DLD1 (cell line): Measurements from ENCODE around the gene IGFLR1.
"Not testable (repeated sequence)": the region's sequence is repeated elsewhere in the genome, so short reads cannot be mapped to it uniquely, and the experiment has no call there.

Source experiments
- in situ Hi-C: cut with HindIII; loops from 2 replicates; pipeline ENCODE4 v1.10.0; 2017; ENCODE audit warnings: low sequenced_read_pairs

The IGFLR1 gene

GRCh38 chr19:35725216-35725861 lies 16.9 kb downstream of the IGFLR1 start:
- in situ Hi-C loops, result no loop called here

GRCh38 chr19:35724560-35724959 lies 17.7 kb downstream of the IGFLR1 start:
- in situ Hi-C loops, result no loop called here

GRCh38 chr19:35724132-35724531 lies 18.1 kb downstream of the IGFLR1 start:
- in situ Hi-C loops, result not testable (repeated sequence)

- in situ Hi-C loops, result no loop called here
Measured at GRCh38 chr19:35723671-35724070, 18.6 kb downstream of the IGFLR1 start.

- in situ Hi-C loops, result no loop called here
Measured at GRCh38 chr19:35722897-35723296, 19.4 kb downstream of the IGFLR1 start.

GRCh38 chr19:35722461-35722860 lies 19.8 kb downstream of the IGFLR1 start:
- in situ Hi-C loops, result no loop called here

GRCh38 chr19:35721374-35721773 lies 20.9 kb downstream of the IGFLR1 start:
- in situ Hi-C loops, result no loop called here

- in situ Hi-C loops, result no loop called here
Measured at GRCh38 chr19:35720648-35721047, 21.6 kb downstream of the IGFLR1 start.

- in situ Hi-C loops, result no loop called here
Measured at GRCh38 chr19:35720163-35720524, 22.1 kb downstream of the IGFLR1 start.

GRCh38 chr19:35719402-35720162 lies 22.7 kb downstream of the IGFLR1 start:
- in situ Hi-C loops, result no loop called here

- in situ Hi-C loops, result no loop called here
Measured at GRCh38 chr19:35718345-35719041, 23.8 kb downstream of the IGFLR1 start.

- in situ Hi-C loops, result no loop called here
Measured at GRCh38 chr19:35717665-35718344, 24.4 kb downstream of the IGFLR1 start, which contains the start of gene KMT2B. TSS of gene KMT2B (plus strand) at chr19:35718003. CDS start at chr19:35718019, 16 bp downstream.

- in situ Hi-C loops, result no loop called here
Measured at GRCh38 chr19:35716801-35717664, 25.2 kb downstream of the IGFLR1 start.

GRCh38 chr19:35715981-35716800 lies 26.1 kb downstream of the IGFLR1 start:
- in situ Hi-C loops, result no loop called here

- in situ Hi-C loops, result no loop called here
Measured at GRCh38 chr19:35715355-35715809, 26.9 kb downstream of the IGFLR1 start.

GRCh38 chr19:35714601-35715354 lies 27.5 kb downstream of the IGFLR1 start:
- in situ Hi-C loops, result no loop called here

- in situ Hi-C loops, result no loop called here
Measured at GRCh38 chr19:35713904-35714495, 28.3 kb downstream of the IGFLR1 start.

- in situ Hi-C loops, result no loop called here
Measured at GRCh38 chr19:35713506-35713850, 28.8 kb downstream of the IGFLR1 start.
